WTC11 (cell line): ENCODE measurements around the gene ARID3C. TPM values are rescaled to one million over a fixed set of nuclear protein-coding genes. Genes with fewer than 3 reads are reported as not detected.

Source experiments
- ATAC-seq: fragments of 200-7000 bp; cut with Tn5 transposase; 2 replicates; pipeline ENCODE4 v1.10.0; 2021; ENCODE audit warnings: mild to moderate bottlenecking, moderate library complexity
- CTCF ChIA-PET: fragments of 300-600 bp; sonication (Branson Sonifier 250); formaldehyde crosslinking; loops from one replicate; lab custom pipeline; 2021; ENCODE audit warnings: antibody characterized with exemption; lab: Charles Lee
- POLR2A ChIA-PET: fragments of 350-600 bp; sonication (Branson Sonifier 250); formaldehyde crosslinking; loops from one replicate; lab custom pipeline; 2021; ENCODE audit warnings: antibody characterized with exemption; lab: Charles Lee
- DNase-seq: peaks from one replicate; pipeline ENCODE4 v3.0.0; 2021; ENCODE audit warnings: low spot score
- H3K27ac Mint-ChIP-seq: 2 replicates; pipeline ENCODE4 v1.8.0; 2021; ENCODE audit warnings: mixed read lengths
- H3K27me3 Mint-ChIP-seq: 2 replicates; pipeline ENCODE4 v1.8.0; 2021; ENCODE audit warnings: low read depth, mild to moderate bottlenecking, moderate library complexity, mixed read lengths
- H3K36me3 Mint-ChIP-seq: 2 replicates; pipeline ENCODE4 v1.8.0; 2021; ENCODE audit warnings: mixed read lengths
- H3K4me1 Mint-ChIP-seq: 2 replicates; pipeline ENCODE4 v1.8.0; 2022; ENCODE audit warnings: mixed read lengths
- H3K4me3 Mint-ChIP-seq: 2 replicates; pipeline ENCODE4 v1.8.0; 2021; ENCODE audit warnings: mild to moderate bottlenecking, moderate library complexity, mixed read lengths
- H3K9me3 Mint-ChIP-seq: 2 replicates; pipeline ENCODE4 v1.8.0; 2021; ENCODE audit warnings: mixed read lengths
- ESRRA ChIP-seq: sonication (generic); formaldehyde crosslinking; IDR thresholded peaks from 2 replicates; pipeline ENCODE4 v1.8.1; 2022; ENCODE audit warnings: mild to moderate bottlenecking, missing genetic modification reagents, borderline replicate concordance
- FOXJ3 ChIP-seq: sonication (generic); formaldehyde crosslinking; IDR thresholded peaks from 2 replicates; pipeline ENCODE4 v1.9.0; 2021; ENCODE audit warnings: missing genetic modification reagents, mild to moderate bottlenecking, borderline replicate concordance
- FOXP1 ChIP-seq: sonication (generic); formaldehyde crosslinking; IDR thresholded peaks from 2 replicates; pipeline ENCODE4 v1.8.0; 2022; ENCODE audit warnings: missing genetic modification reagents, mild to moderate bottlenecking, moderate library complexity, borderline replicate concordance
- GABPB1 ChIP-seq: sonication (generic); formaldehyde crosslinking; IDR thresholded peaks from 2 replicates; pipeline ENCODE4 v1.8.1; 2023; ENCODE audit warnings: mild to moderate bottlenecking, missing genetic modification reagents
- GRHL2 ChIP-seq: fragments of 250-450 bp; sonication (Bioruptor Pico); IDR thresholded peaks from 2 replicates; pipeline ENCODE4 v1.8.0; 2022; ENCODE audit warnings: mild to moderate bottlenecking, moderate library complexity; ENCODE audit not compliant: insufficient replicate concordance, severe bottlenecking
- IRF2 ChIP-seq: sonication (generic); formaldehyde crosslinking; IDR thresholded peaks from 2 replicates; pipeline ENCODE4 v1.8.0; 2022; ENCODE audit warnings: low read depth, missing genetic modification reagents, borderline replicate concordance
- NFE2L1 ChIP-seq: sonication (generic); formaldehyde crosslinking; IDR thresholded peaks from 2 replicates; pipeline ENCODE4 v1.8.1; 2023; ENCODE audit warnings: missing genetic modification reagents
- NFYB ChIP-seq: sonication (generic); formaldehyde crosslinking; conservative IDR thresholded peaks from 2 replicates; pipeline ENCODE4 v1.8.0; 2022; ENCODE audit warnings: low read depth, missing genetic modification reagents
- SMAD3 ChIP-seq: sonication (generic); formaldehyde crosslinking; IDR thresholded peaks from 2 replicates; pipeline ENCODE4 v1.8.0; 2022; ENCODE audit warnings: missing genetic modification reagents, mild to moderate bottlenecking, borderline replicate concordance
- SMAD4 ChIP-seq: sonication (generic); formaldehyde crosslinking; IDR thresholded peaks from 2 replicates; pipeline ENCODE4 v1.8.0; 2022; ENCODE audit warnings: mild to moderate bottlenecking, missing genetic modification reagents
- TEAD1 ChIP-seq: sonication (generic); formaldehyde crosslinking; IDR thresholded peaks from 2 replicates; pipeline ENCODE4 v1.8.0; 2022; ENCODE audit warnings: mild to moderate bottlenecking, missing genetic modification reagents
- TP53 ChIP-seq: sonication (generic); formaldehyde crosslinking; IDR thresholded peaks from 2 replicates; pipeline ENCODE4 v1.8.1; 2023; ENCODE audit warnings: mild to moderate bottlenecking, missing genetic modification reagents
- ZBTB21 ChIP-seq: sonication (generic); formaldehyde crosslinking; IDR thresholded peaks from 2 replicates; pipeline ENCODE4 v1.8.1; 2023; ENCODE audit warnings: mild to moderate bottlenecking, missing genetic modification reagents, borderline replicate concordance
- ZNF138 ChIP-seq: sonication (generic); formaldehyde crosslinking; conservative IDR thresholded peaks from 2 replicates; pipeline ENCODE4 v1.8.1; 2022; ENCODE audit warnings: mild to moderate bottlenecking, moderate library complexity, missing genetic modification reagents
- ZNF263 ChIP-seq: sonication (generic); formaldehyde crosslinking; IDR thresholded peaks from 2 replicates; pipeline ENCODE4 v1.8.1; 2022; ENCODE audit warnings: low read depth, mild to moderate bottlenecking, moderate library complexity, missing genetic modification reagents
- ZNF281 ChIP-seq: sonication (generic); formaldehyde crosslinking; IDR thresholded peaks from 2 replicates; pipeline ENCODE4 v1.8.0; 2023; ENCODE audit warnings: mild to moderate bottlenecking, missing genetic modification reagents
- ZNF416 ChIP-seq: fragments of 250-450 bp; sonication (Bioruptor Pico); IDR thresholded peaks from 2 replicates; pipeline ENCODE4 v1.9.0; 2021; ENCODE audit warnings: mild to moderate bottlenecking, inconsistent platforms
- ZNF425 ChIP-seq: fragments of 250-450 bp; sonication (Bioruptor Pico); conservative IDR thresholded peaks from 2 replicates; pipeline ENCODE4 v1.9.0; 2021; ENCODE audit warnings: mild to moderate bottlenecking
- total RNA-seq: library from RNA; stranded (reverse); gene quantifications from 3 replicates; pipeline ENCODE4 v1.2.3, GENCODE V29; 2021
- TF ChIP-seq, protein P1 (sequence below): sonication (generic); formaldehyde crosslinking; IDR thresholded peaks from 2 replicates; pipeline ENCODE4 v1.8.0; 2022; ENCODE audit warnings: mild to moderate bottlenecking, missing genetic modification reagents

Gene ARID3C
- total RNA-seq, 1 experiment from 2014 or later = 0.15 TPM

DNA sequence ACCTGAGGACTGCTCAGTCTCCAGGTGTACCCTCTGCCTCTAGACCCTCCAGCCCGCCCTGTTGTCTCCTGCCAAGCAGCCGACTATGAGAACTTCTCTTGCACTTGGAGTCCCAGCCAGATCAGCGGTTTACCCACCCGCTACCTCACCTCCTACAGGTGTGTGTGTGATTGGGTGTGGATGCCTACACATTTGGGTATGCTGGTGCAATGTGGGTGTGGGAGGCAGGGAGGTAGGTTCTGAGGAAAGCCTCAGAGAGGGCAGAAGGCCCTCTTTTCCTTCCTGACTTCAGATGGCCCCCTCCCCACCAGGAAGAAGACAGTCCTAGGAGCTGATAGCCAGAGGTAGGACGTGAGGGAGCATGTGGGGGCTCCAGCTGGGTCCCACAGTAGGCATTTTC, 28.1 kb upstream of the ARID3C start (continued):
- TF ChIP-seq GRHL2 (CRISPR knock-in tag) (no peak), FOXP1 (no peak), GABPB1 (CRISPR knock-in tag) (no peak), ESRRA (CRISPR knock-in tag) (no peak)

GRCh38 chr9:34655394-34655793, 26.5 kb upstream of the ARID3C start:
- no peak overlapping the region for H3K4me3 Mint-ChIP-seq
- DNase-seq (no peak), ATAC-seq (no peak)
- POLR2A ChIA-PET = no interaction called here
- H3K27me3 Mint-ChIP-seq = no peaks in the 10 kb centered on the region; the same call in 1 of the 2 replicates
- no peaks in the 10 kb centered on the region for H3K36me3 Mint-ChIP-seq
- H3K27ac Mint-ChIP-seq = no peak overlapping the region
- CTCF ChIA-PET = interaction anchor here (0.7 to 2.6 kb wide), 5 partner anchors 9 to 46 kb away, joined by 3 to 12 read pairs (median 7); partner anchors contain the start of gene GALT
- H3K9me3 Mint-ChIP-seq = no peaks in the 10 kb centered on the region
- H3K4me1 Mint-ChIP-seq = peaks cover 29% of the 10 kb centered on the region
- TF ChIP-seq NFYB (CRISPR knock-in tag) (no peak), FOXJ3 (CRISPR knock-in tag) (no peak), SMAD3 (CRISPR knock-in tag) (no peak), ZNF425 (CRISPR knock-in tag) (no peak), NFE2L1 (CRISPR knock-in tag) (no peak), ZNF263 (CRISPR knock-in tag) (no peak), SMAD4 (CRISPR knock-in tag) (no peak), TEAD1 (CRISPR knock-in tag) (no peak), ZNF281 (no peak), IRF2 (CRISPR knock-in tag) (no peak), ZBTB21 (no peak), ZNF416 (CRISPR knock-in tag) (no peak), ZNF138 (CRISPR knock-in tag) (no peak), TP53 (CRISPR knock-in tag) (no peak)
- TF ChIP-seq, protein P1, sequence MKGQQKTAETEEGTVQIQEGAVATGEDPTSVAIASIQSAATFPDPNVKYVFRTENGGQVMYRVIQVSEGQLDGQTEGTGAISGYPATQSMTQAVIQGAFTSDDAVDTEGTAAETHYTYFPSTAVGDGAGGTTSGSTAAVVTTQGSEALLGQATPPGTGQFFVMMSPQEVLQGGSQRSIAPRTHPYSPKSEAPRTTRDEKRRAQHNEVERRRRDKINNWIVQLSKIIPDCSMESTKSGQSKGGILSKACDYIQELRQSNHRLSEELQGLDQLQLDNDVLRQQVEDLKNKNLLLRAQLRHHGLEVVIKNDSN (CRISPR knock-in tag) = no peak
- TF ChIP-seq, all 79 proteins: peak for 0
